ENCODE data around the gene POLD4.

The POLD4 gene

DNA sequence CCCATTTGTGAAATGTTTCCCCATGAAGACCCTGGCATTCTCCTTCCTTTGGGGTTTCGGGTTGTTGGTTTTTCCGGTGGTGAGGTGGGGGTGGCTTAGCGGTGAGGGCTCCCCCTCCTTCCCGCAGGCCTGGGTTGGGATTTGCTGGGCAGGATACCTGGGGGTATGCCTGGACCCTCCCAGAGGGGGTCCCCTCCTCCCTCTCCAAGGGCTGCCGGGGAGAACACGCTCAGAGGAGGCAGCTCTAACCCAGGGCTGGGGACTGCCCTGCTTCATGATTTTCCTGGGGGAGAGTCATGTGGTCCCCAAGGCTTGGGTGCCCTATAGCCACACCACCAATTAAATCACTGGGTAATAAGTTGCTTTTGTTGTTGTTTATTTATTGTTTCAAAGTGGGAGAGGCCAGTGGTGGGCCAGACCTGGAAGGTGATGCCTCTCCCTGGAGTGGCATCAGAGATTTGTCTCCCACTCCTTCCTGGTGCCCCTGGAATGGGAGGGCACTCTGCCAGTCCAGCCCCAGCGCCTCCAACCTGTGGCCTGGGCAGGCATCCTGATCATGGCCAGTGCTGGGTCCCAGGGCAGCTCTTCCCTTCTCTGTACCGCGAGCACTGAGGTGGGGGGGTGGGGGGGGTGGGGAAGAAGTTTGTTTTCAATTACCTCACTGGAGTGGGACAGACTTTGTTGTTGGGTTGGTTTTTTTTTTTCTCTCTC lies 21.4 kb upstream of the POLD4 start:
- H3K27me3 ChIP-seq (ENCODE audit: insufficient read depth, low read length): peaks cover 15% of the 10 kb centered on the region
- H3K14ac ChIP-seq (ENCODE audit: low read length): peak overlapping the region; percentile 36
- H3K23ac ChIP-seq (ENCODE audit: low read length): no peak overlapping the region
- no peak overlapping the region for H3K4me3 ChIP-seq (ENCODE audit: low read depth, low read length)
- no peaks in the 10 kb centered on the region for H3K36me3 ChIP-seq (ENCODE audit: control insufficient read depth in 1 of 2, insufficient read depth in 2 of 2, low read length in 2 of 2)
- H3K4ac ChIP-seq (ENCODE audit: low read depth, low read length): no peak overlapping the region
- no peak overlapping the region for H2AK5ac ChIP-seq (ENCODE audit: low read length)
- peaks cover 1% of the 10 kb centered on the region for H3K9me3 ChIP-seq (ENCODE audit: insufficient read depth, low read depth, low read length)
- peak overlapping the region; percentile 50 for H4K91ac ChIP-seq (ENCODE audit: low read depth, low read length)
- no CpG with 5 or more reads among the region's 9 CpGs for WGBS (ENCODE audit: extremely low coverage, insufficient coverage, insufficient read length)
- peak overlapping the region; percentile 72 for H3K4me2 ChIP-seq (ENCODE audit: low read length)
- peak overlapping the region; percentile 34 for H3K27ac ChIP-seq (ENCODE audit: low read depth, low read length)
- no peak for DNase-seq
- peak overlapping the region; percentile 35 for H4K12ac ChIP-seq (ENCODE audit: low read depth, low read length)
- H2AFZ ChIP-seq (ENCODE audit: insufficient read depth, low read length, poor library complexity): no peak overlapping the region
- H2BK120ac ChIP-seq (ENCODE audit: insufficient read depth, low read length, poor library complexity): peak overlapping the region; percentile 18
- peak overlapping the region; percentile 15 for H2BK12ac ChIP-seq (ENCODE audit: low read length)
- H3K4me1 ChIP-seq (ENCODE audit: control insufficient read depth in 1 of 2, insufficient read depth in 2 of 2, low read length in 2 of 2): peaks cover 39 to 47% of the 10 kb centered on the region in 2 experiments
- H3K79me2 ChIP-seq (ENCODE audit: control insufficient read depth, insufficient read depth, low read length, poor library complexity): peaks cover 5% of the 10 kb centered on the region
- peak overlapping the region; percentile 46 for H4K8ac ChIP-seq (ENCODE audit: low read depth, low read length)
- H3K18ac ChIP-seq (ENCODE audit: low read length): peak overlapping the region; percentile 22
- H2BK5ac ChIP-seq (ENCODE audit: low read depth, low read length, poor library complexity): no peak overlapping the region
- no peak overlapping the region for H3K9ac ChIP-seq (ENCODE audit: low read length)
- peaks cover 29% of the 10 kb centered on the region for H3K79me1 ChIP-seq (ENCODE audit: low read length)

DNA sequence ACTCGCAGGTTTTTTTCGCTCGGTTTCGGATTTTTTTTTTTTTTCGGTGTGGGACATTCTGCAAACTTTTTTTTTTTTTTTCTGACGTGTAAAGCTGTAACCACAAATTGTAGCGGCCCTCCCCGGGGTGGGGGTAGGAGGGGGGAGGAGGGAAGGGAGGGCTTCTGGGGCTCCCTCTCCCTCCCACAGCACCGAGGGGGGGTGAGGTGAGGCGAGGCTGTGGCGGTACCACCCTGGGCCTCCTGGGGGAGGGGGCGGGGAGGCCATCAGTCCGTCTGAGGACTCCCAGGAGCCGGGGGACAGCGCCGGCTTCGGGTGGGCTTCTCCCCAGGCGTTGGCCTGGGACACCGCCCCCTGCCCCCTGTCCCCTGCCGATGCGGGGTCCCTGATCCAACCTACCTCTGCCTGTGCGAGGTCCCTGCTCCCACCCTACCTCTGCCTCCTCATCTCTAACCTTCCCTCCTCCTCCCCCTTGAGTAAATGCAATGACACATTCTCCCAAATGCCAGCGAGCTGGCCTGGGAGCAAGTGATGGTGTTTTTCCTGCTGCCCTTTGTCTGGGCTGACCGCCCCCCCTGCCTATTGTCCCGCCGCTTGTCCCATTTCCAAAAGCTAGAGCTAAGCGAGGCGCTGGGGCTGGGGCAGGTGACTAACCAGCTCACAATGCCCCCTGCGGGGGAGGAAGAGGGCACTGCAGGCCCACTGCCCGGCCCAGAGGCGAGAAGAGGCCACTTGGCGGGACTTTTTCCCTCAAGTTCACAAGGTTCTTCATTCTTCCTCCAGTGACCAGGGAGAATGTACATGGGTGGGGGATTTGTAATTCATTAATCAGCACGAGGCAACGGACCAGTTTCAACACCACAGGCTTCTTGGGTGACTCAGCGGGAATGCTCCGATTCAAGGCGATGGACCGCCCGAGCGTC lies 20.6 kb upstream of the POLD4 start:
- peak overlapping the region; percentile 46 for H4K8ac ChIP-seq (ENCODE audit: low read depth, low read length)
- H4K12ac ChIP-seq (ENCODE audit: low read depth, low read length): no peak overlapping the region
- peak overlapping the region; percentile 68 for H3K27ac ChIP-seq (ENCODE audit: low read depth, low read length)
- H3K23ac ChIP-seq (ENCODE audit: low read length): no peak overlapping the region
- H3K4me1 ChIP-seq (ENCODE audit: control insufficient read depth in 1 of 2, insufficient read depth in 2 of 2, low read length in 2 of 2): peaks cover 39 to 46% of the 10 kb centered on the region in 2 experiments
- peak overlapping the region; percentile 39 for H3K14ac ChIP-seq (ENCODE audit: low read length)
- H3K27me3 ChIP-seq (ENCODE audit: insufficient read depth, low read length): peaks cover 15% of the 10 kb centered on the region
- H3K4ac ChIP-seq (ENCODE audit: low read depth, low read length): no peak overlapping the region
- no peaks in the 10 kb centered on the region for H3K9me3 ChIP-seq (ENCODE audit: insufficient read depth, low read depth, low read length)
- H3K9ac ChIP-seq (ENCODE audit: low read length): peak overlapping the region; percentile 70
- peaks cover 28% of the 10 kb centered on the region for H3K79me1 ChIP-seq (ENCODE audit: low read length)
- peak overlapping the region; percentile 23 for H2AFZ ChIP-seq (ENCODE audit: insufficient read depth, low read length, poor library complexity)
- no CpG with 5 or more reads among the region's 40 CpGs for WGBS (ENCODE audit: extremely low coverage, insufficient coverage, insufficient read length)
- H2BK12ac ChIP-seq (ENCODE audit: low read length): peak overlapping the region; percentile 15
- H3K79me2 ChIP-seq (ENCODE audit: control insufficient read depth, insufficient read depth, low read length, poor library complexity): peaks cover 5% of the 10 kb centered on the region
- H2AK5ac ChIP-seq (ENCODE audit: low read length): no peak overlapping the region
- H3K4me2 ChIP-seq (ENCODE audit: low read length): peak overlapping the region; percentile 72
- no peak overlapping the region for H2BK5ac ChIP-seq (ENCODE audit: low read depth, low read length, poor library complexity)
- H4K91ac ChIP-seq (ENCODE audit: low read depth, low read length): peak overlapping the region; percentile 96
- H3K36me3 ChIP-seq (ENCODE audit: control insufficient read depth in 1 of 2, insufficient read depth in 2 of 2, low read length in 2 of 2): no peaks in the 10 kb centered on the region
- H2BK120ac ChIP-seq (ENCODE audit: insufficient read depth, low read length, poor library complexity): peak overlapping the region; percentile 88
- DNase-seq: peak; percentile 93 to 96
- H3K18ac ChIP-seq (ENCODE audit: low read length): peak overlapping the region; percentile 22
- peak overlapping the region; percentile 76 for H3K4me3 ChIP-seq (ENCODE audit: low read depth, low read length)

- no peaks in the 10 kb centered on the region for H3K36me3 ChIP-seq (ENCODE audit: control insufficient read depth in 1 of 2, insufficient read depth in 2 of 2, low read length in 2 of 2)
- no CpG with 5 or more reads among the region's 76 CpGs for WGBS (ENCODE audit: extremely low coverage, insufficient coverage, insufficient read length)
Observed at GRCh38 chr11:67372993-67373647, 19.8 kb upstream of the POLD4 start, which contains the start of gene CLCF1. CLCF1 (minus strand) TSS chr11:67373598; CDS start chr11:67373539, 59 bp downstream.

More at GRCh38 chr11:67372993-67373647, 19.8 kb upstream of the POLD4 start, which contains the start of gene CLCF1:
- H3K23ac ChIP-seq (ENCODE audit: low read length): no peak within 1 kb of the TSS
- peaks cover 2% of the 10 kb centered on the region for H3K9me3 ChIP-seq (ENCODE audit: insufficient read depth, low read depth, low read length)
- H3K4me3 ChIP-seq (ENCODE audit: low read depth, low read length): peak within 1 kb of the TSS; percentile 76
- peak within 1 kb of the TSS; percentile 75 for H2AFZ ChIP-seq (ENCODE audit: insufficient read depth, low read length, poor library complexity)
- peaks cover 5% of the 10 kb centered on the region for H3K79me2 ChIP-seq (ENCODE audit: control insufficient read depth, insufficient read depth, low read length, poor library complexity)
- peak within 1 kb of the TSS; percentile 38 for H2AK5ac ChIP-seq (ENCODE audit: low read length)
- peak within 1 kb of the TSS; percentile 68 for H3K27ac ChIP-seq (ENCODE audit: low read depth, low read length)
- H3K9ac ChIP-seq (ENCODE audit: low read length): peak within 1 kb of the TSS; percentile 72
- H3K4ac ChIP-seq (ENCODE audit: low read depth, low read length): peak within 1 kb of the TSS; percentile 82
- H4K91ac ChIP-seq (ENCODE audit: low read depth, low read length): peak within 1 kb of the TSS; percentile 96
- peak within 1 kb of the TSS; percentile 82 for H3K18ac ChIP-seq (ENCODE audit: low read length)
- peak within 1 kb of the TSS; percentile 88 for H3K14ac ChIP-seq (ENCODE audit: low read length)
- H3K79me1 ChIP-seq (ENCODE audit: low read length): peaks cover 28% of the 10 kb centered on the region
- H4K12ac ChIP-seq (ENCODE audit: low read depth, low read length): peak within 1 kb of the TSS; percentile 84
- H2BK12ac ChIP-seq (ENCODE audit: low read length): peak within 1 kb of the TSS; percentile 28
- peak within 1 kb of the TSS; percentile 72 for H3K4me2 ChIP-seq (ENCODE audit: low read length)
- H3K27me3 ChIP-seq (ENCODE audit: insufficient read depth, low read length): peaks cover 15% of the 10 kb centered on the region
- DNase-seq: peak; percentile 43 to 65
- H2BK5ac ChIP-seq (ENCODE audit: low read depth, low read length, poor library complexity): peak within 1 kb of the TSS; percentile 81
- H4K8ac ChIP-seq (ENCODE audit: low read depth, low read length): peak within 1 kb of the TSS; percentile 82
- H2BK120ac ChIP-seq (ENCODE audit: insufficient read depth, low read length, poor library complexity): peak within 1 kb of the TSS; percentile 88
- peaks cover 38 to 41% of the 10 kb centered on the region in 2 experiments for H3K4me1 ChIP-seq (ENCODE audit: control insufficient read depth in 1 of 2, insufficient read depth in 2 of 2, low read length in 2 of 2)

Measured in trophoblast cell (in vitro differentiated cells and primary cell).